AG08396 (cell line): ENCODE measurements around the gene ANKRD17.
"Not testable (repeated sequence)": the region's sequence is repeated elsewhere in the genome, so short reads cannot be mapped to it uniquely, and the experiment has no call there.

Experiments used
- DNase-seq: peaks from one replicate; pipeline ENCODE4 v3.0.0; 2012; ENCODE audit warnings: low spot score, mixed read lengths

Gene ANKRD17

GRCh38 chr4:73248416-73248815 lies 10.2 kb downstream of the ANKRD17 start:
- DNase-seq: no peak

- no peak for DNase-seq
These were observed 11.5 kb downstream of the ANKRD17 start for GRCh38 chr4:73247100-73247499.

- DNase-seq: no peak
These were observed 12.6 kb downstream of the ANKRD17 start for GRCh38 chr4:73245955-73246354.

GRCh38 chr4:73244945-73245601 lies 13.5 kb downstream of the ANKRD17 start:
- DNase-seq: no peak

GRCh38 chr4:73237044-73237443 lies 21.6 kb downstream of the ANKRD17 start:
- DNase-seq: no peak

- no peak for DNase-seq
These were observed 22.4 kb downstream of the ANKRD17 start for GRCh38 chr4:73236151-73236550.

GRCh38 chr4:73234712-73235111 lies 23.9 kb downstream of the ANKRD17 start:
- no peak for DNase-seq

- DNase-seq: no peak
These were observed 26.8 kb downstream of the ANKRD17 start for GRCh38 chr4:73231518-73232487.

- DNase-seq: no peak
These were observed 27.6 kb downstream of the ANKRD17 start for GRCh38 chr4:73230865-73231517.

GRCh38 chr4:73228800-73229199 lies 29.8 kb downstream of the ANKRD17 start:
- not testable (repeated sequence) for DNase-seq

DNA sequence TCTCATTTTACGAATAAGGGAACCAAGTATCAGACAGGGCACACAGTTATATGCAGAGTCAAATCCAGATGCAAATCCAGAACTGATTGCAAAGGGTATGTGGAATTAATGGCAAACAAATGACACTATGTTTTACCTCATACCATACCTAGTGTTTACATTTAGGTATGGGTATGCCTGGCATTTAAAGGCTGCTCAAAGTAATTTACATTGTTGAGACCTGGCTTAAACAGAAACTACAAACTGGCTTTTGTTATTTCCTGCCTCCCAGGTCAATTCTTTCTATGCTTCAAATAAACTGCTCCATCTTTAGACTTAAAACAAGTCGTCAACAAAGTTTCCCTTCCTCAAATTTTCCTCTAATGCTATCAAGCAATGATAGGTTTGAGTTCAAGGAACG lies 33.7 kb downstream of the ANKRD17 start:
- no peak for DNase-seq

DNA sequence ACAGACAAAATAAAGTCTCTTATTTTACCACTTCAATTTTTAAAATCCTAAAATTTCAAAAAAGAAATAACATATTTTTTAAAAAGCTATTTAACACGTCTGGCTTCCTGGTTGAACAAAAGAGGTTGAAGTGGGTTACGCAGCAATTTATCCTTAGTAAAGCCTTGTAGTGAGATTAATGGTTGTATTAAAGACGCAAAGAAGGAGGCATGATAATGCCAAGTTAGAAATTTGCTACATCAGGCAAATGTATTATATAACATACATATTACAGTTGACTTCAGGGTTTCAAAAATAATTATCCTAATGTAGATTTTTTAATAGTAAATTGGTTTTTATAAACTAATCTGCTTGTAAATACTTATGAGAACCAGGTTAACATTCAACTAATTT lies 35.3 kb downstream of the ANKRD17 start:
- DNase-seq: no peak

GRCh38 chr4:73222466-73223257 lies 35.9 kb downstream of the ANKRD17 start:
- peak; percentile 81 for DNase-seq

GRCh38 chr4:73221734-73222133 lies 36.9 kb downstream of the ANKRD17 start:
- no peak for DNase-seq

DNA sequence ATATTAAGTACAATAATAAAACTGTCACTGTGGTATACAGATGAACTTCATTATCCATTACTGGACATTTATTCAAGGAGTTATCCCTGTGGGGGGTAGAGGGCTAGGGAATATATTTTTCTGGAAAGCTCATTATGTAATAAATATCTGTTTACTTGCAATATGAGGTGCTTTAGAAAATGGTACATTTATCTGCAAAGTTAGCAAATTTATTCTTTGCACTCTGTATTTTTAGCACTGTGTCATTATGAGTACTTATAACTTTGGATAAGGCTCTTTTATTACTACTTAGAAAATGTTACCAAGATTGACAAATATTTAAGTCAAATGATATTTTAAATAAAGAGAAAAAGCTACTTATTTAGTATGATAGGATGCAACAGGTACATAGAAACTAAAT lies 37.8 kb downstream of the ANKRD17 start:
- no peak for DNase-seq

- DNase-seq: no peak
These were observed 44.5 kb downstream of the ANKRD17 start for GRCh38 chr4:73213916-73214653.

DNA sequence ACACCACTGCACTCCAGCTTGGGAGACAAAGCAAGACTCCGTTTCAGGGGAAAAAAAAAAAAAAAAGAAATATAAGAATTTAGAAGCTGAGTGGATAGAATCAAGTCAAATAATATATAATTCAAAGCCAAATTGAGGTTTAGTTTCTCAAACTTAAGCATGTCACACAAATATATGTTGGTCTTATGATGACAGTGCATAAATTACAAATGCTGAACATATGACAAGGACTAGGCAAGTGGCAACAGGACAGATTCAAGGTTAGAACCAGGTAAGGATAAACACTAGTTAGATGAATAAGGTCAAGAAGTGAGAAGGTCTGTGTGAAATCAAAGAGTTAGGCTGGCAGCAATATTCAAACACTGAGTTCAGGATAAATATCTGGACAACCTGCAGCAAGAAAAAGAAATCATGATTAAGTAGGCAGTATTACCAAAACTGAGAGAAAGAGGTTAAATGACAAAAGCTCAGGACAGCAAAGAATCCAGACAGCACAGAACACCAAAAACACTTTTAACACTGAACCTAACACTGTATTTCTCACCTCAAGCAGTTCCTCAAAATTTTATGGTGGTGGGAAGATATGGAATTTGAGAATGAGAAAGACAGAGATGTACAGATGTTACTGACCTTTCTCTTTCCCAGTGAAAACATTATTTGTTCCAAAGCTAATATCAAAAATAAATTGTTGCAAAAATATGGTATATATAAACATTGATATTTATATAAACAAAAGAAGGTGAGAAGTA lies 45.4 kb downstream of the ANKRD17 start:
- no peak for DNase-seq

DNA sequence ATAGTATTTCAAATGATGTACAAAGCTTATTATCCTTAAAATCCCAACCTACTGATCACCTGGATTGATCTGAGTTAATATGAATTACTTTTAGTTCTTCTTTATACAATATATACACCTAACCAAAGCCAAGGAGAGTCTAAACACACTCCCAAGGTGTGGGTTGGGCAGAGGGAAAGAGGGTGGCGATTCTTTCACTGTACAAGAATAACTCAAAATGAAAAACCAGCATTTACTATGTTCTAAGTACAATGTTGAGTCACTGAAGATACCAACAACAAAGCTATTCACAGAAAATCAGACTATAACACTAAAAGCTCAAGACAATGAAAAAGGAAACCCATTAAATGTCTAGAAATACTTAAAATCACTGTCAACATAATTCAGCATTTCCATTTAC lies 46.6 kb downstream of the ANKRD17 start:
- no peak for DNase-seq

DNA sequence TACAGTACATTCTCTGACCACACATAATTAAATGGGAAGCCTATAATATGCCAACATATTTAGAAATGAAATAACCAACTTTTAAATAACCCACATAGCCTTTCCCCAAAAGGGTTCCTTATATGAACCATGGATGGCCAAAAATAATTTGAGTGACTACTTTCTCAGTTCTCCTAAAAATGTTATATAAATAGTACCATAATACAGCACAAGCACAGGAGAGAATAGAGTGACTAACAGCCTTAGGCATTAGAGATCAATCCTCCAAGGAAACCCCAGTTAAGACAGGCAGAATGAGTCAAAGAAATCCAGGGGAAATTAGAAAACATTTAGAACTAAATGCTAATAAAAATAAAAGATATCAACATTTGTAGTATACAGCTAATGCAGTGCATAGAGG lies 50.2 kb downstream of the ANKRD17 start:
- peak; percentile 14 for DNase-seq

GRCh38 chr4:73206236-73206635 lies 52.4 kb downstream of the ANKRD17 start:
- no peak for DNase-seq

- DNase-seq: no peak
These were observed 53.1 kb downstream of the ANKRD17 start for GRCh38 chr4:73205482-73205881.
